HAP-1 (cell line): ENCODE results near the gene CCDC112.
"Not testable (repeated sequence)": the region's sequence is repeated elsewhere in the genome, so short reads cannot be mapped to it uniquely, and the experiment has no call there.

Experiments
- DNase-seq, 2 experiments: peaks; one replicate each; pipeline ENCODE4 v3.0.0-alpha.2; 2016 to 2020; ENCODE audit warnings: low spot score in 2 of 2
- H3K27me3 ChIP-seq: fragments of 250-450 bp; sonication (Bioruptor Pico); 2 replicates; pipeline ENCODE4 v1.5.1; 2020; ENCODE audit warnings: low read depth, mild to moderate bottlenecking, moderate library complexity
- H3K36me3 ChIP-seq: fragments of 250-450 bp; sonication (Bioruptor Pico); replicated peaks from 2 replicates; pipeline ENCODE4 v1.5.1; 2020; ENCODE audit warnings: mild to moderate bottlenecking
- H3K4me1 ChIP-seq: fragments of 250-450 bp; sonication (Bioruptor Pico); 2 replicates; pipeline ENCODE4 v1.5.1; 2020; ENCODE audit warnings: mild to moderate bottlenecking
- H3K4me3 ChIP-seq: fragments of 250-450 bp; sonication (Bioruptor Pico); 2 replicates; pipeline ENCODE4 v1.5.1; 2020; ENCODE audit warnings: mild to moderate bottlenecking, moderate library complexity
- H3K9me3 ChIP-seq: fragments of 250-450 bp; sonication (Bioruptor Pico); 2 replicates; pipeline ENCODE4 v1.5.1; 2020; ENCODE audit warnings: mild to moderate bottlenecking, moderate library complexity
- in situ Hi-C: fragments of 300-500 bp; cut with MboI; formaldehyde crosslinking; loops from 3 replicates; pipeline ENCODE4 v1.14.3; 2020; ENCODE audit warnings: low sequenced_read_pairs, inconsistent platforms, mixed read lengths

CCDC112 gene

GRCh38 chr5:115328617-115329274 lies 32.3 kb upstream of the CCDC112 start:
- peaks cover 18% of the 10 kb centered on the region for H3K4me1 ChIP-seq
- in situ Hi-C loops, H3K36me3 ChIP-seq, H3K4me3 ChIP-seq, H3K27me3 ChIP-seq, H3K9me3 ChIP-seq: not testable (repeated sequence)
- DNase-seq = peak; percentile 79 to 80

- Histone ChIP-seq H3K36me3 (no peaks in the 10 kb centered on the region), H3K27me3 (no peaks in the 10 kb centered on the region), H3K9me3 (no peaks in the 10 kb centered on the region; the same call in 1 of the 2 replicates), H3K4me1 (peaks cover 18% of the 10 kb centered on the region), H3K4me3 (no peak overlapping the region)
- DNase-seq = no peak
- in situ Hi-C loops = no loop called here
Observed at GRCh38 chr5:115325296-115325959, 29.0 kb upstream of the CCDC112 start.

- Histone ChIP-seq H3K27me3 (no peaks in the 10 kb centered on the region), H3K4me3 (no peak overlapping the region), H3K4me1 (peaks cover 9% of the 10 kb centered on the region), H3K36me3 (no peaks in the 10 kb centered on the region), H3K9me3 (no peaks in the 10 kb centered on the region; the same call in 1 of the 2 replicates)
- in situ Hi-C loops = loop anchor here (25.0 kb wide), 1 partner anchor 488 kb away; the partner anchor contains the start of gene CDO1
- no peak for DNase-seq
Observed at GRCh38 chr5:115324021-115324420, 27.6 kb upstream of the CCDC112 start.

- no peak for DNase-seq
- H3K27me3 ChIP-seq = no peaks in the 10 kb centered on the region
- in situ Hi-C loops = loop anchor here (25.0 kb wide), 1 partner anchor 490 kb away; the partner anchor contains the start of gene CDO1
Observed at GRCh38 chr5:115322729-115323128, 26.3 kb upstream of the CCDC112 start.

GRCh38 chr5:115321309-115321708 lies 24.9 kb upstream of the CCDC112 start:
- H3K4me3 ChIP-seq = no peak overlapping the region
- DNase-seq = no peak
- no peaks in the 10 kb centered on the region for H3K4me1 ChIP-seq
- H3K36me3 ChIP-seq = no peaks in the 10 kb centered on the region
- in situ Hi-C loops = loop anchor here (25.0 kb wide), 1 partner anchor 491 kb away; the partner anchor contains the start of gene CDO1
- no peaks in the 10 kb centered on the region; the same call in 1 of the 2 replicates for H3K9me3 ChIP-seq
- no peaks in the 10 kb centered on the region for H3K27me3 ChIP-seq

More at GRCh38 chr5:115322729-115323128, 26.3 kb upstream of the CCDC112 start:
- no peaks in the 10 kb centered on the region for H3K4me1 ChIP-seq
- H3K9me3 ChIP-seq = no peaks in the 10 kb centered on the region; the same call in 1 of the 2 replicates
- no peak overlapping the region for H3K4me3 ChIP-seq
- H3K36me3 ChIP-seq = no peaks in the 10 kb centered on the region

GRCh38 chr5:115320515-115320914 lies 24.1 kb upstream of the CCDC112 start:
- no peak for DNase-seq
- Histone ChIP-seq H3K4me3 (no peak overlapping the region), H3K9me3 (no peaks in the 10 kb centered on the region; the same call in 1 of the 2 replicates), H3K36me3 (no peaks in the 10 kb centered on the region), H3K4me1 (peaks cover 6% of the 10 kb centered on the region), H3K27me3 (no peaks in the 10 kb centered on the region)
- in situ Hi-C loops = loop anchor here (25.0 kb wide), 1 partner anchor 492 kb away; the partner anchor contains the start of gene CDO1

GRCh38 chr5:115320006-115320405 lies 23.6 kb upstream of the CCDC112 start:
- Histone ChIP-seq H3K9me3 (no peaks in the 10 kb centered on the region; the same call in 1 of the 2 replicates), H3K4me1 (peaks cover 10% of the 10 kb centered on the region), H3K4me3 (no peak overlapping the region), H3K36me3 (no peaks in the 10 kb centered on the region), H3K27me3 (no peaks in the 10 kb centered on the region)
- DNase-seq = no peak
- in situ Hi-C loops = loop anchor here (25.0 kb wide), 1 partner anchor 492 kb away; the partner anchor contains the start of gene CDO1

GRCh38 chr5:115319007-115319406 lies 22.6 kb upstream of the CCDC112 start:
- no peaks in the 10 kb centered on the region for H3K27me3 ChIP-seq
- H3K9me3 ChIP-seq = no peaks in the 10 kb centered on the region; the same call in 1 of the 2 replicates
- H3K36me3 ChIP-seq = no peaks in the 10 kb centered on the region
- no peak for DNase-seq
- in situ Hi-C loops = loop anchor here (25.0 kb wide), 1 partner anchor 493 kb away; the partner anchor contains the start of gene CDO1
- peaks cover 10% of the 10 kb centered on the region for H3K4me1 ChIP-seq
- no peak overlapping the region for H3K4me3 ChIP-seq

GRCh38 chr5:115317736-115318135 lies 21.3 kb upstream of the CCDC112 start:
- no peak overlapping the region for H3K4me3 ChIP-seq
- no peak for DNase-seq
- H3K27me3 ChIP-seq = no peaks in the 10 kb centered on the region
- peaks cover 10% of the 10 kb centered on the region for H3K4me1 ChIP-seq
- H3K36me3 ChIP-seq = no peaks in the 10 kb centered on the region
- H3K9me3 ChIP-seq = no peaks in the 10 kb centered on the region; the same call in 1 of the 2 replicates
- in situ Hi-C loops = loop anchor here (25.0 kb wide), 1 partner anchor 495 kb away; the partner anchor contains the start of gene CDO1

- Histone ChIP-seq H3K27me3 (no peaks in the 10 kb centered on the region), H3K9me3 (no peaks in the 10 kb centered on the region), H3K4me1 (peaks cover 10% of the 10 kb centered on the region), H3K4me3 (no peak overlapping the region), H3K36me3 (no peaks in the 10 kb centered on the region)
- in situ Hi-C loops = loop anchor here (25.0 kb wide), 1 partner anchor 495 kb away; the partner anchor contains the start of gene CDO1
- DNase-seq = no peak
Observed at GRCh38 chr5:115317320-115317719, 20.9 kb upstream of the CCDC112 start.

- in situ Hi-C loops = loop anchor here (5.0 to 25.0 kb wide), 2 partner anchors 264 to 499 kb away; partner anchors contain the start of gene CDO1
- Histone ChIP-seq H3K4me3 (no peak overlapping the region), H3K27me3 (no peaks in the 10 kb centered on the region), H3K4me1 (peaks cover 10% of the 10 kb centered on the region), H3K9me3 (no peaks in the 10 kb centered on the region), H3K36me3 (no peaks in the 10 kb centered on the region)
- DNase-seq = no peak
Observed at GRCh38 chr5:115313632-115314031, 17.2 kb upstream of the CCDC112 start.

GRCh38 chr5:115313052-115313451 lies 16.6 kb upstream of the CCDC112 start:
- H3K9me3 ChIP-seq = no peaks in the 10 kb centered on the region
- DNase-seq = no peak
- H3K27me3 ChIP-seq = no peaks in the 10 kb centered on the region
- in situ Hi-C loops = loop anchor here (5.0 to 25.0 kb wide), 2 partner anchors 264 to 499 kb away; partner anchors contain the start of gene CDO1
- H3K4me1 ChIP-seq = peaks cover 10% of the 10 kb centered on the region
- no peaks in the 10 kb centered on the region for H3K36me3 ChIP-seq
- no peak overlapping the region for H3K4me3 ChIP-seq

- H3K4me3 ChIP-seq = no peak overlapping the region
- no peaks in the 10 kb centered on the region for H3K9me3 ChIP-seq
- DNase-seq = peak in 1 of 2 experiments; percentile 67
- H3K36me3 ChIP-seq = no peaks in the 10 kb centered on the region
- H3K4me1 ChIP-seq = no peaks in the 10 kb centered on the region
- no peaks in the 10 kb centered on the region for H3K27me3 ChIP-seq
- in situ Hi-C loops = loop anchor here (5.0 to 25.0 kb wide), 2 partner anchors 267 to 502 kb away; partner anchors contain the start of gene CDO1
Observed at GRCh38 chr5:115309751-115310370, 13.4 kb upstream of the CCDC112 start.
